Measurements from ENCODE around the gene FAM3B.

GRCh38 chr21:41387824-41388223 is 71.2 kb downstream of the FAM3B start:
- TF ChIP-seq SP1 (IDR thresholded peaks at IDR 0.05) (no peak), FOXK2 (IDR thresholded peaks at IDR 0.05) (no peak), ZNF384 (IDR thresholded peaks at IDR 0.05) (no peak), ELF4 (IDR thresholded peaks at IDR 0.05) (no peak), NFRKB (IDR thresholded peaks at IDR 0.05) (no peak), FOXA1 (IDR thresholded peaks at IDR 0.05) (no peak), SUZ12 (IDR thresholded peaks at IDR 0.05) (no peak), FOXM1 (IDR thresholded peaks at IDR 0.05; ENCODE audit: borderline replicate concordance) (no peak)

All from HEK293T (cell line).